ENCODE measurements around the gene VPS54.

DNA sequence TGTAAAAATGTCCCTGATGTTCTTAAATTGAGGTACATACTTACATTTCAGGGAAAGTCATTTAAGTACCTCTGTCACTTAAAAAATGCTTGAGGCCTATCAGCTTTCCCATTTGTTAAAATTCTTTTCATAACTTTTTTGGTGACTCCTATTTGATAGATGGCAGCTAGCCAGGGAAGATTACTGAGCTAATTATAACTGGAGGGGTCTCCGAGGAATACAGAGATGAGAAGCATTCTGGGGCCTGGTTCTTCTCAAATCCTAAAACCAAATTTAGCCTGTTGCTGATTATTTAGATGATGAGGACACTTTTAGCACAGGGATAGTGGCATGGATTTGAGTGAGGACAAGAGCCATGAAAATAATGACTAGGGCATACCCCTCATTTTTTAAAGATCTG lies 172.7 kb downstream of the VPS54 start:
- no peak for TF ChIP-seq POLR2AphosphoS5 (IDR thresholded peaks at IDR 0.05)
- TF ChIP-seq, protein P1, sequence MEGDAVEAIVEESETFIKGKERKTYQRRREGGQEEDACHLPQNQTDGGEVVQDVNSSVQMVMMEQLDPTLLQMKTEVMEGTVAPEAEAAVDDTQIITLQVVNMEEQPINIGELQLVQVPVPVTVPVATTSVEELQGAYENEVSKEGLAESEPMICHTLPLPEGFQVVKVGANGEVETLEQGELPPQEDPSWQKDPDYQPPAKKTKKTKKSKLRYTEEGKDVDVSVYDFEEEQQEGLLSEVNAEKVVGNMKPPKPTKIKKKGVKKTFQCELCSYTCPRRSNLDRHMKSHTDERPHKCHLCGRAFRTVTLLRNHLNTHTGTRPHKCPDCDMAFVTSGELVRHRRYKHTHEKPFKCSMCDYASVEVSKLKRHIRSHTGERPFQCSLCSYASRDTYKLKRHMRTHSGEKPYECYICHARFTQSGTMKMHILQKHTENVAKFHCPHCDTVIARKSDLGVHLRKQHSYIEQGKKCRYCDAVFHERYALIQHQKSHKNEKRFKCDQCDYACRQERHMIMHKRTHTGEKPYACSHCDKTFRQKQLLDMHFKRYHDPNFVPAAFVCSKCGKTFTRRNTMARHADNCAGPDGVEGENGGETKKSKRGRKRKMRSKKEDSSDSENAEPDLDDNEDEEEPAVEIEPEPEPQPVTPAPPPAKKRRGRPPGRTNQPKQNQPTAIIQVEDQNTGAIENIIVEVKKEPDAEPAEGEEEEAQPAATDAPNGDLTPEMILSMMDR (IDR thresholded peaks at IDR 0.05), result no peak
